Globus pallidus (tissue), 1 donor: Measurements from ENCODE around the gene CHKB.
"Not testable (repeated sequence)": the region's sequence is repeated elsewhere in the genome, so short reads cannot be mapped to it uniquely, and the experiment has no call there.

Experiments used
- DNase-seq: peaks from one replicate; pipeline ENCODE4 v3.0.0-alpha.2; 2015; ENCODE audit warnings: low spot score

Gene CHKB

GRCh38 chr22:50612528-50613221 is 30.0 kb upstream of the CHKB start:
- no peak for DNase-seq

DNA sequence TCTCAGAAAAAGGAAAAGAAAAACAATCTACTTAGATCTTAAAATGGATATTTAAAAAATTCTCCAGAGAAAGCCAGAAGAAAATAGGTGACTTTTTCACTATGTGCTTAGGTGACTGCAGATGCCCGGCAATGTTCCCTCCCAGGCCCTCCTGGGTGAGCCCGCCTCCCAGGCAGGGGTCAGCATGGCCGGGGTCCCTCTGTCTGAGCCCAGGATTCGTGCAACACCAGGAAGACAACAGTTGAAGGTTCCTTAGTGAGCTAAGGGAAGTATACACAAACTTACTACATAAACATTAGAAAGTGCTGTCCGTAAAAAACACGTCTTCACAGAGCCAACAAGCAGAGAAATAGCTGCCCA is 29.5 kb upstream of the CHKB start:
- DNase-seq, result no peak

DNA sequence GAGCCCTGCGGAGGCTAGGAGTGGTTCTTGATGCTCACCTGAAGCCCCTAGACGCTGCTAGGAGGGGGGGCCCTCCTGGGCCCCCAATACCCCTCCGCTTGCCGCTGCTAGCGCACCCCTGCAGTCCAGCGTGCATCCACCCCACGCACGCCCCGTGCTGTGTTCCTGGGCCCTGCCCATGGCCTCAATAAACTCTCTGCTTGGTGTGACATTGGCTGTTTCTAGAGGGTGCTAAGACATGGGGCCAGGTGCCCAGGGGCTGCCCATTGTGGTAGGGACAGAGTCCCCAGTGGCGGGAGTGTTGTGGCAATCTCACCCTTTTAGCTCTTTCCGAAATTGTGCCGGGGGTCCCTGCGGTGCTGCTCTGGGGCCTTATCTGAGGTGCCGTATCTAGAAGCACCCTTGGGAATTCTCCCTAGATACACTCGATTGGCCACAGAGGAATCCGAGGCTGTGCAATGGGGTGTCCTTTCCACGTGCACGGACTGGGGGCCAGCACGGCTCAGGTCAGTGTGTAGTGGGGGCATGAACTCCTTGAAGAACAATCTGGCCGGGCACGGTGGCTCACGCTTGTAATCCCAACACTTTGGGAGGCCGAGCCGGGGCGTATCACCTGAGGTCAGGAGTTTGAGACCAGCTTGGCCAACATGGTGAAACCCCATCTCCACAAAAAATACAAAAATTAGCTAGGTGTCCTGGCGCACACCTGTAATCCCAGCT is 28.9 kb upstream of the CHKB start:
- DNase-seq, result no peak

GRCh38 chr22:50610581-50610980 is 27.9 kb upstream of the CHKB start:
- no peak for DNase-seq

- DNase-seq, result no peak
Observed at GRCh38 chr22:50610041-50610451, 27.4 kb upstream of the CHKB start.

GRCh38 chr22:50609599-50609998 is 26.9 kb upstream of the CHKB start:
- no peak for DNase-seq

DNA sequence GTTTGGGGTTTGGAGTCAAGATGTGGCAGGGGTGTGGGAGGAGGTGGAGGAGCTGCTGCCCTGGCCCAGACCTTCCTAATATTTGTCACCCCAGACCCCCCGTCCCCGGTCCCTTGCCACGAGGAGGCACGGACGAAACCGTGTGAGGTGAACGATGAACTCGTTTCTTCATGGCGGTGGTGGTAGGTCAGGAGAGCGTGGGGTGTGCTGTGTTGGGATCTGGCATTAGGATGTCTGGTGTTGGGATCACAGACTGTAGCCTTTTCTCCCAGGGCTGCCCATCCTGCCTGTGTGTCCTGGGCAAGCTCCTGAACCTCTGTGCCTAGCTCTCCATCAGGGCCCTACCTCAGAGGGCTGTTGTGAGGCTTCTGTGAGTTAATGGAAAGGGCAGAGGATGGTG is 26.3 kb upstream of the CHKB start:
- DNase-seq, result no peak

DNA sequence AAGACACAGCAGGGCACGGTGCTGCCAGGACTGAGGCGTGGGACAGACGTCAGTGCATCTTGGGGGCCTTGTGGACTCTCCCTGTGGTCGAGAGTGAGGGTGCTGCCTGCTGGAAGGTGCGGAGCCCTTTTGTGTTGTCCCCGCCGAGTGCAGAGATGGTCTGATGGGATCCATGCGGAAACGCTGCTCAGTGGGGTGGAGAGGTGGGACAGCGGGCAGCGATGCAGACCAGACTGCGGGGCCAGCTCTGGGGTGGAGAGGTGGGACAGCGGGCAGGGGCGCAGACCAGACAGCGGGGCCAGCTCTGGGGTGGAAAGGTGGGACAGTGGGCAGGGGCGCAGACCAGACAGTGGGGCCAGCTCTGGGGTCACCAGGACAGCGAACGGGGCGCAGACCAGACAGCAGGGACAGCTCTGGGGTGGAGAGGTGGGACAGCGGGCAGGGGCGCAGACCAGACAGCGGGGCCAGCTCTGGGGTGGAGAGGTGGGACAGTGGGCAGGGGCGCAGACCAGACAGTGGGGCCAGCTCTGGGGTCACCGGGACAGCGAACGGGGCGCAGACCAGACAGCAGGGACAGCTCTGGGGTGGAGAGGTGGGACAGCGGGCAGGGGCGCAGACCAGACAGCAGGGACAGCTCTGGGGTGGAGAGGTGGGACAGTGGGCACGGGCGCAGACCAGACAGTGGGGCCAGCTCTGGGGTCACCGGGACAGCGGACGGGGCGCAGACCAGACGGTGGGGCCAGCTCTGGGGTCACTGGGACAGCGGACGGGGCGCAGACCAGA is 25.6 kb upstream of the CHKB start:
- not testable (repeated sequence) for DNase-seq

GRCh38 chr22:50607659-50608020 is 25.0 kb upstream of the CHKB start:
- no peak for DNase-seq

GRCh38 chr22:50606946-50607658 is 24.5 kb upstream of the CHKB start:
- no peak for DNase-seq

- no peak for DNase-seq
Observed at GRCh38 chr22:50606165-50606945, 23.7 kb upstream of the CHKB start.

GRCh38 chr22:50605613-50606074 is 23.0 kb upstream of the CHKB start:
- no peak for DNase-seq

GRCh38 chr22:50605002-50605612 is 22.5 kb upstream of the CHKB start:
- DNase-seq, result no peak

- no peak for DNase-seq
Observed at GRCh38 chr22:50604256-50605001, 21.8 kb upstream of the CHKB start.

DNA sequence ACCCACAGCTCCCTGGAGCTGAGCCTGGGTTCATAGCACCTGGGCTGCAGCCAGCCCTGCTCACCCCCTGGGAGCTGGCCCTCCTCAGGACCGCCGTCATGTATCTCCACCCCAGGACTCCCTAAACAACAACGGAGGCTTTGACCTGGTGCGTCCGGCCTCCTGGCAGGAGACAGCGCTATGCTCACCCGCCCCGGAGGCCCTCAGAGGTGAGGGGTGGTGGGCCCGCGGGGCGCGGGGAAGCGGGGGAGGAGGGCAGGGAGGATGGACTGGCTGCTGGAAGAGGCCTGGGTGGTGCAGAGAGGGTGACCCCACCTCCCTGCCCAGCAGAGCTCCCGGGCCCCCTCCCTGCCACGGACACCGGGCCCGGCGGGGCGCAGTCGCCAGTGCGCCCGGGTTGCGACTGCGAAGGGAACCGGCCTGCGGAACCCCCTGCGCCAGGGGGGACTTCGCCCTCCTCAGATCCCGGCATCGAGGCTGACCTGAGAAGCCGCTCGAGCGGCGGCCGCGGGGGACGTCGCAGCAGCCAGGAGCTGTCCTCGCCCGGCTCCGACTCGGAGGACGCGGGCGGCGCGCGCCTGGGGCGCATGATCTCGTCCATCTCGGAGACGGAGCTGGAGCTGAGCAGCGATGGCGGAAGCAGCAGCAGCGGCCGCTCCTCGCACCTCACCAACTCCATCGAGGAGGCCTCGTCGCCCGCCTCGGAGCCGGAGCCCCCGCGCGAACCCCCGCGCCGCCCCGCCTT is 21.0 kb upstream of the CHKB start:
- DNase-seq, result no peak

DNA sequence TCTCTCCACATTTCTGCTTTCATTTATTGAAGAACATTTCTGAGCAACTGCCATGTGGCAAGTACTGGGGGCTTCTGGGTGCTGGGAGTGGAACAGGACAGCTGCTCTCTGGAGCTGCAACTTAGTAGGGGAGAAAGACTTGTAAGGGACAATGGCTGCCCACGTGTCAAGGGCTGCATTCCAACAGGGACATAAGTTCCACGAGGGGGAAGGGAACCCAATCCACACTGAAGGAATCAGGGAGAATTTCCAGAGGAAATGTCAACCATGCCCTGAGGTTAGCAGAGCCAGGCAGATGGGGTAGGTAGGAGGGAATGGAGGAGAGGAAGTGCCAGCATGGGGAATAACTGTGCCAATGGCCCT is 19.7 kb upstream of the CHKB start:
- DNase-seq, result no peak

- DNase-seq, result no peak
Observed at GRCh38 chr22:50601669-50602337, 19.2 kb upstream of the CHKB start.

GRCh38 chr22:50600967-50601668 is 18.5 kb upstream of the CHKB start:
- DNase-seq, result no peak

GRCh38 chr22:50600538-50600937 is 17.9 kb upstream of the CHKB start, which contains the start of gene MAPK8IP2:
Gene MAPK8IP2, plus strand, starts transcription at chr22:50600793. Its CDS starts 26 bp downstream, at chr22:50600819.
- DNase-seq, result no peak
